Fibroblast of skin of left biceps (primary cell): Measurements from ENCODE around the gene ELL2.
A peak's percentile ranks its signal among the peaks of the same experiment; 100 is the strongest.
"Not testable (repeated sequence)": the region's sequence is repeated elsewhere in the genome, so short reads cannot be mapped to it uniquely, and the experiment has no call there.

Source experiments
- DNase-seq, 2 experiments: peaks; one replicate each; pipeline ENCODE4 v3.0.0-alpha.2; 2013; ENCODE audit warnings: low read depth in 2 of 2

The ELL2 gene

DNA sequence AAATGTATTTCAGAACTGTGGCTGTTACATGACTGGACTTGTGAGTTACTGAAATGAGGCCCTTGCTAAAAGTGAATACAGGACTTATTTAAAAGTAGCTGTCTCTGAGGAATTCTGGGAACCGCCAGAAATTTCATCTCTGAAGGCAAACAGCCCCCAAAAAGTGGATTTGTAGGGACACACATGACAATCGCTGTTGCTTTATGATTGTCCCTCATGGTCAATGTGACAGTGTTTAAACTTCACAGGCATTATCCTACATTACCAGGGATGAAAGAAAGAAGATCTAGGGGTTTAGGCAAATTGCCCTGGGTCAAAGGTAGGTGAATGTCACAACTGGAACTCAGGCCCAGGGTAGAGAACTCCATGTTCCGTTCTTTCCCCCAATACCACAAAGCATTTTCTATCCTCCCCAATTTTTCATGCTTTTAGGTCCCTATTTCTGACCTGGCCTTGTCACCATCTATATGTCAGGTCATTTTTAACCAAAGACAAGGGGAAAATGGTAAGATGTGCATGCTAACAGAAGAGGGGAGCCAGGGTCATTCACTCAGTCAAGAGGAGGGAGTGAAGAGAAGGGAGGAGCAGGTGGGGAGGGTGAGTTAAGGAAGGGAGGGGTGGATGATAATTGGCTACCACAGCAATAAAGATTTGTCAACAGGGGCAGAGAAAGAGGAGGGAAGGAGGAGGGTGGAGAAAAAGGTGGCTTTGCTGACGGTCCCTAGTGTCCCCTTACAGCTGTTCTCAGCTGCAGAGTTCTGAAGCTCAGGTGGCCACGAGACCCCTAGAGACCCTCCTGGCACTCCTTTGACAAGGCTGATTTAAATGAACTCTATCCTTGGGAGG, 81.3 kb downstream of the ELL2 start:
- no peak for DNase-seq

DNA sequence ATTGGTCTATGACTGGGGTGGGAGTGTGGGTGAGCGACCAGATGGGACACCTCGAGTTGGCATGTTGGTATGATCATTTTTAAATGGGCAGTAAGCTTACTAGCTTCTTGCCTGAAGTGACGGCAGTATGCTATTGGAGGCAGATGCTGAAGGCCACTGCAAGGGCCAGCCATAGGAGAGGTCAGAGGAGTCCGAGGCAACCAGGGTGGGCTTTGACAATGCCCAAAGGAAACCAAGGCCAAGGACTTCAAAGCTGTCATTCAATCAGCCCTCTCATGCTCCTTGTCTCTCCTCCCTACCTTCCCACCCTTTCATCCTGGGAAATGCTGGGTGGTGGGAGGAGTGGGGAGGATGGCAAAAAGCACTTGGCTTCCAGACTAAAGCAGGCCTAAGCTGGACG, 82.0 kb downstream of the ELL2 start:
- no peak for DNase-seq

DNA sequence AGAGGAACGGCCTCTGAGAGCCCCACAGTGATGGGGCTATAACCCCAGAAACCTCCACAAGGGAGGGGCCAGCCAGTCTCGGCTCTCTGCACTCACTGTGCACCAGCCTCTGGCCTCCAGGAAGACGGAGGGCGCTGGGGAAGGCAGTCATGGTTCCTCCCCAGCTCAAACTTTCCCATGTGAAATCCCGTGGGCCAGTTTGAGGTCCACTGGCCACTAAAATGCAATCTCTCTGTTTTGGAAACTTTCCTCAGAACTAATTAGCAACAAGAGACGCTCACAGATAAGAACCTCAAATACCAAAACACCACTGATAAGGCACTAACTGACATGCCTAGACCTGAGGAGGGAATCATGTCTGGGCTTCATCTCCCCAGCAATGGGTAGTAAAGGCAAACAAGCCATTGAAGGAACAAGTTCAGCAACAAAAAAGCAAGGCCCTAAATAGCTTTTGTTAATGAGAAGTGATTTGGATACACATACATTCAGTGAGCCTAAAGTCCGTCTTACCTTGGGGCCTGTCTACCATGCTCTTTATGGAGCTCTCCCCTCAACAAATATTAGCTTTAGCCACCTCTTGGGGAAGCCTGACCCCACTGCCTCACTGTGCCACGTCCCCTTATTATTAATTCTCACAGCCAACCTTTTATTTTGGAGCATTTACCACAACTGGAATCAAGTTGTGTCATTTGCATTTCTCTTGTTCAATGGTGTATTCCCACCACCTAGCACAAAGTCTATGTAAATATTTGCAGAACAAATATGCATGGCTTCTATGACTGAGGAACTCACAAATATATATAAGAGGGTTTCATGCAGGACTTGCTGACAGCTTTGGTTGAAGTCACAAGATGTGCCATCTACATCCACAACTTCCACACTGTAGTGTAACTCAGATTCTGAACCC, 83.0 kb downstream of the ELL2 start:
- no peak for DNase-seq

DNA sequence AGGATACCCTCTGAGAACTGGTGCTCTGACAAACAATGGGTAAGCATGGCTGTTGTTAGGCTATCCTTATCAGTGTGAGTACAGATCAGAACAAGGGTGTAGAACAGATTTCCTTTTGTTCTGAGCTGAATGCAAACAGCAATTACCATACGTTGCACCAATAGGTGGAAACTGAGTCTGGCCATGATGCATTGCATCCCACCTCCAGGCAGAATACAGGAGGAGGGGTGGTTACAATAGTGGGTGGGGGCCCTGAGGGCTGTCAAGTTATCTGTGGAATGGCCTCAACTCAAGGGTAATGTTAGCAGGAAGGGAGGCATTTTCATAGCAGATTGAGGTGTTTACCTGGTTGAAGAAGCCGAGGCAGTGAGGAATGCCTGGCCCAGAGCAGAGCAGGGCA, 84.9 kb downstream of the ELL2 start:
- DNase-seq = no peak

GRCh38 chr5:95874246-95874645, 87.4 kb downstream of the ELL2 start:
- no peak for DNase-seq

- DNase-seq = no peak
Observed at GRCh38 chr5:95873351-95873750, 88.3 kb downstream of the ELL2 start.

- DNase-seq = no peak
Observed at GRCh38 chr5:95872346-95873268, 89.0 kb downstream of the ELL2 start.

DNA sequence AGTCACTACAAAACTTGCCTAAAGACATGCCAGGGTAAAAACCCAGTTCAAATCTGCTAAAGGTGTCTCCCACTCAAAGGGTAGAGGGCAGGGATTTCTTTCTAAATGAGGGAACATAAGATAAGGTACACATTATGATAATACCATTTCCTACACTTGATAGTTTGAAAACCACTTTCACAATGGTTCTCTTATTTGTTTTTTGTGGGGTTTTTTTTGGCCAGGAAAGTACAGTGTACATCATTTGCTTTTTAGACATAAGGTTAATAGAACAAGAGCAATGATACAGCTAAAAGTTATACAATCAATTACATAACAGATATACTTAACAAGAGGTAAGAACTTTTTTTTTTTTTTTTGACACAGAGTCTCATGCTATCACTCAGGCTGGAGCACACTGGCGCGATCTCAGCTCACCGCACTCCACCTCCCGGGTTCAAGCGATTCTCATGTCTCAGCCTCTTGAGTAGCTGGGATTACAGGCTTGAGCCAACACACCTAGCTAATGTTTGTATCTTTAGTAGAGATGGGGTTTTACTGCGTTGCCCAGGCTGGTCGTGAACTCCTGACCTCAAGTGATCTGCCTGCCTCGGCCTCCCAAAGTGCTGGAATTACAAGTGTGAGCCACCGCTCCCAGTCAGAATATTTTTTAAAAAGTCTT, 90.4 kb downstream of the ELL2 start:
- no peak for DNase-seq

- DNase-seq = no peak
Observed at GRCh38 chr5:95870105-95870672, 91.5 kb downstream of the ELL2 start.

DNA sequence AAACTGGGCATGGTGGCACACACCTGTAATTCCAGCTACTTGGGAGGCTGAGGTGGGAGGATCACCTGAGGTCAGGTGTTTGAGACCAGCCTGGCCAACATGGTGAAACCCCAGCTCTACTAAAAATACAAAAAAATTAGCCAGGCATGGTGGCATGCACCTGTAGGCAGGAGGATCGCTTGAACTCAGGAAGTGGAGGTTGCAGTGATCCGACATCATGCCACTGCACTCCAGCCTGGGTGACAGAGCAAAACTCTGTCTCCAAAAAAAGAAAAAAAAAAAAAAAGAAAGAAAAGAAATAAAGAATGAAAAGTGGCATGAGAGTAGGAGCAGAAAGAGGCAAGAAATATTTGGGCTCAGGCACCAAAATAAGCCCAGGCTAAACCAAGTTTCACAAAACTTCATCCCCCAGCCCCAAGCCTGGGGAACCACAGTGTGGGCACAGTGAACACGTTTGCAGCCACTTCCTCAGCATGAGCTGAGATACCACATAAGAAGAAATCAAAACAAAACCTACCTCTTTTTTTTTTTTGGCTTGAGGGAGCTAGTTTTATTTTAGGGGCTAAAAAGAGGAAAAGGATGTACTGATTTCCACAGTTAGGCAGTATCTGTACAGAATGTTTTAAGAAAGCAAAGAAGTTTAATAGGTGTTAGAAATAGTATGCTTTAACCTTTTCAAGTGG, 92.3 kb downstream of the ELL2 start:
- not testable (repeated sequence) for DNase-seq

- DNase-seq = no peak
Observed at GRCh38 chr5:95868136-95868535, 93.5 kb downstream of the ELL2 start.

GRCh38 chr5:95866435-95867040, 95.1 kb downstream of the ELL2 start:
- DNase-seq = no peak

DNA sequence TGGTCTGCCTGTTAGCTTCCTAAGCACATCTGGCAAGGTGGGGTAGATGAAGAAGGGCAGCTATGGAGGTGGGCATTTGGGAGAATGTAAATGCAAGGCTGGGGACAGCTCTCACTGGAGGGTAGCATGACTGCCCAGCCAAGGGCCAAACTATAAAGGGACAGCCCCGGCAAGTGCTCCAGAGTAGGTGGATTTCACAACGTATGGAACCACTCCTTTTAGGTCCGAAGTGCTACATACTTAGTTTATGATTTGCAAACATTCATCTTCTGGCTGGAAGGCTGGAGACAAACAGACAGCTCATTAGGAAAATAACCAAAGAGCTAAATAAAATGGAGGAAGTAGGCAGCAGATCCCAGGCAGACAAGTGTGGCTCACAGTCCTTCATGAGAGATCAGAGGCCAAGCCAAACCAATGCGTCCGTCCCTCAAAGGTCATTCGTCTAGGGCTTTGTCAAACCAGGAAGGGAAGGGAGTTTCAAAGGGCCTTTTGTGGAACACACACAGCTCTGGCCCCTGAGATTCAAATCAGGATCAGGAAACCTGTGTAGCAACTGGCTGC, 96.6 kb downstream of the ELL2 start:
- no peak for DNase-seq

GRCh38 chr5:95864456-95864855, 97.2 kb downstream of the ELL2 start:
- no peak for DNase-seq

GRCh38 chr5:95863383-95863757, 98.3 kb downstream of the ELL2 start:
- DNase-seq = peak in 1 of 2 experiments; percentile 35

GRCh38 chr5:95862671-95863382, 98.8 kb downstream of the ELL2 start:
- DNase-seq = no peak

DNA sequence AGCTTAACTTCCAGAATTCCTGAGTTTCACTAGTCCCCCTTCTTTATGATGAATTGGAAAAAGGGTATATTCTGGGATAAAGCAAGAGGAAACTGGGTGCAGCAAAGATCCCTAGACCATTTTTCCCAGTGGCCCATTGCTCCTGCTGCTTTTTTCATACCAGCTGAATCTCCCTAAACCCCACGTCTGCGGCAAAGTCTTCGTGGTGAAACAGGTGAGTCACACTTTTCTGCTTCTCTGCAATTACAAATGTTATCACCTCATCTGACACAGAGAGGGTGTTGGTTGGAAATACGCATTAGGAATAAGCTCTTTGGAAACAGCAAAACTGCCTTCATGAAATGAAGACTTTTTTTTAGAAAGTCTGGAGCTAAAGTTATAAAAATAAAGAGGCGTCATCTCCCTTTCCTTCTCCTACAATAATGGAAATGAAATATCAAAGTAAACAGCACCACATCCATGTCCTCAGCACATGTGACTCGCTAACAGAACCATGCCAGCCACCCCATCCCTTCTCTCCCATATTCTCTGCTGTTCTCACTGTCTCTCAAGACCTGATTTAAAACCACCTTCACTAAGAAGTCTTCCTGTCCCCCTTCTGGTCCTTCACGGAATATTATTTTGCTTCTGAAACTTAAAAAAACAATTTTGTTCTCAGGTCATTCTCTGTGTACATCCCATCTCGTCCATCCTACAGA, 99.6 kb downstream of the ELL2 start:
- DNase-seq = peak in 1 of 2 experiments; percentile 33

GRCh38 chr5:95861221-95861863, 100.3 kb downstream of the ELL2 start:
- peak; percentile 88 to 91 for DNase-seq
